ENCODE data around the gene PLEKHA6. TPM values are rescaled to one million over a fixed set of nuclear protein-coding genes. Genes with fewer than 3 reads are reported as not detected.

PLEKHA6 gene
- total and polyA plus RNA-seq, 2 of the 8 experiments (the other 6 are each of a cell fraction or from before 2014, with no cell fraction given): 4.8 to 20.2 TPM

DNA sequence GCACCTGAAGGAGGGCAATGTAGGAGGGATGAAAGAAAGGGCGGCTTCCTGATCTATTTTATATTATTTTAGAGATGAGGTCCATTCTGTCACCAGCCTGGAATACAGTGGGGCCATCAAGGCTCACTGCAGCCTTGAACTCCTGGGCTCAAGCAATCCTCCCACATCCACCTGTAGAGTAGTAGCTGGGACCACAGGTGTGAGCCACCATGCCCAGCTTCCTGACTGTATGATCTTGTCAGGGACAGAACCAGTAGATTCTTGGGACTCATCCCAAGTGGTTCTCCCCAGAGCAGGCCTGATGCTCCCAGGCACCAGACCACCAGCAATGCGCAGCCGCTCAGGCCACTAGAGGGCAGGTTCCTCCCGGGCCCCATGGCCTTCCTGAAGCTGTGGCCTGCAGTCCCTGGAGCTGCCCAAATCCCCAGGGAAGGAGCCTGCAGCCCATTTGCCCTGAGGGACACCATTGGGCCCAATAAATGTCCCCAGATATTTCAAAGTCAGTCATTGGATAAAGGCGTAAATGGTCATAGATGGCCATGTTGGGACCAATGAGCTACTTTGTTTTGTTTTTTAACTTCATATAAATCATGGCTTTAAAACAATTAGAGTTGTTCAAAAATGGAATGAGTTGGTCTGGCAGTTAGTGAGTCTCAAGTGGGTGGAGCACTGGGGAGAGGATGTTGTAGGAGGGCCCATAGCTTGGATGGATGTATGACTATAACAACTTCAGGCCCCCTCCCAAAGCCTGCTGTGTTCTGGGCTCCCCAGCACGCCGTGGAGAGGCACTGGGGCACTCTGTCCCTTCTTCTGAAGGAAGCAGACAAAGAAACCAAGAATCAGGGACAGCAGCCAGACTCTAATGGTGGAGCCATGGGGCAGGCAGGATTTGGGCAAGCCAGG, 101.3 kb downstream of the PLEKHA6 start (continued):
- TF ChIP-seq EP300 (IDR thresholded peaks at IDR 0.05; ENCODE audit: borderline replicate concordance in 1 of 2, low read depth in 2 of 2, low read length in 2 of 2) (no peak), HDAC6 (IDR thresholded peaks at IDR 0.05; ENCODE audit: low read depth, low read length) (no peak), BACH1 (IDR thresholded peaks at IDR 0.05; ENCODE audit: low read length) (no peak), MAFK (IDR thresholded peaks at IDR 0.05; ENCODE audit: low read depth, low read length) (no peak), JUND (IDR thresholded peaks at IDR 0.05; ENCODE audit: low read length) (no peak), SIN3A (conservative IDR thresholded peaks at IDR 0.05 in 1 of 2, IDR thresholded peaks at IDR 0.05 in 1 of 2; ENCODE audit: low read depth in 1 of 2, low read length in 2 of 2) (peak in 1 of 2 experiments; percentile 52; a peak in 1 of 4 replicates), CBX5 (IDR thresholded peaks at IDR 0.05; ENCODE audit: low read depth, low read length) (no peak), GABPA (IDR thresholded peaks at IDR 0.05; ENCODE audit: borderline replicate concordance, insufficient read depth, low read length) (peak; percentile 61; the same call in 1 of the 2 replicates), SIRT6 (IDR thresholded peaks at IDR 0.05; ENCODE audit: low read length) (no peak), RFX5 (IDR thresholded peaks at IDR 0.05; ENCODE audit: borderline replicate concordance, low read depth, low read length) (no peak), CHD1 (IDR thresholded peaks at IDR 0.05; ENCODE audit: low read depth, low read length) (no peak), SP4 (IDR thresholded peaks at IDR 0.05; ENCODE audit: low read length) (no peak; the same call in 1 of the 2 replicates), KDM5A (IDR thresholded peaks at IDR 0.05; ENCODE audit: low read length) (no peak), RAD21 (IDR thresholded peaks at IDR 0.05 in 1 of 2, conservative IDR thresholded peaks at IDR 0.05 in 1 of 2; ENCODE audit: low read depth in 2 of 2, low read length in 2 of 2) (peak; percentile 89 to 94), CBX8 (IDR thresholded peaks at IDR 0.05; ENCODE audit: borderline replicate concordance, low read depth, low read length) (no peak), RBBP5 (IDR thresholded peaks at IDR 0.05; ENCODE audit: borderline replicate concordance, low read depth, low read length) (no peak)
- TF ChIP-seq, protein P1, sequence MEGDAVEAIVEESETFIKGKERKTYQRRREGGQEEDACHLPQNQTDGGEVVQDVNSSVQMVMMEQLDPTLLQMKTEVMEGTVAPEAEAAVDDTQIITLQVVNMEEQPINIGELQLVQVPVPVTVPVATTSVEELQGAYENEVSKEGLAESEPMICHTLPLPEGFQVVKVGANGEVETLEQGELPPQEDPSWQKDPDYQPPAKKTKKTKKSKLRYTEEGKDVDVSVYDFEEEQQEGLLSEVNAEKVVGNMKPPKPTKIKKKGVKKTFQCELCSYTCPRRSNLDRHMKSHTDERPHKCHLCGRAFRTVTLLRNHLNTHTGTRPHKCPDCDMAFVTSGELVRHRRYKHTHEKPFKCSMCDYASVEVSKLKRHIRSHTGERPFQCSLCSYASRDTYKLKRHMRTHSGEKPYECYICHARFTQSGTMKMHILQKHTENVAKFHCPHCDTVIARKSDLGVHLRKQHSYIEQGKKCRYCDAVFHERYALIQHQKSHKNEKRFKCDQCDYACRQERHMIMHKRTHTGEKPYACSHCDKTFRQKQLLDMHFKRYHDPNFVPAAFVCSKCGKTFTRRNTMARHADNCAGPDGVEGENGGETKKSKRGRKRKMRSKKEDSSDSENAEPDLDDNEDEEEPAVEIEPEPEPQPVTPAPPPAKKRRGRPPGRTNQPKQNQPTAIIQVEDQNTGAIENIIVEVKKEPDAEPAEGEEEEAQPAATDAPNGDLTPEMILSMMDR (IDR thresholded peaks at IDR 0.05; ENCODE audit: control extremely low read depth in 1 of 3, insufficient read depth in 1 of 3, low read depth in 1 of 3, low read length in 3 of 3): peak; percentile 96 to 97 (median 97)
- TF ChIP-seq, protein P2, sequence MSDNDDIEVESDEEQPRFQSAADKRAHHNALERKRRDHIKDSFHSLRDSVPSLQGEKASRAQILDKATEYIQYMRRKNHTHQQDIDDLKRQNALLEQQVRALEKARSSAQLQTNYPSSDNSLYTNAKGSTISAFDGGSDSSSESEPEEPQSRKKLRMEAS (IDR thresholded peaks at IDR 0.05): 0 out of 2 replicates have a peak, but pooled peaks have one; percentile 38
- TF ChIP-seq, protein P3, sequence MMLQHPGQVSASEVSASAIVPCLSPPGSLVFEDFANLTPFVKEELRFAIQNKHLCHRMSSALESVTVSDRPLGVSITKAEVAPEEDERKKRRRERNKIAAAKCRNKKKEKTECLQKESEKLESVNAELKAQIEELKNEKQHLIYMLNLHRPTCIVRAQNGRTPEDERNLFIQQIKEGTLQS (IDR thresholded peaks at IDR 0.05; ENCODE audit: insufficient read depth, low read depth, low read length): no peak
